DMS53 treated with DMSO at 0.1 percent for 48 hours (cell line): ENCODE measurements around the gene FILIP1L.

Source experiments
- DNase-seq: peaks from one replicate; lab custom pipeline; 2025; ENCODE audit not compliant: unreplicated experiment; lab: John Stamatoyannopoulos, UW

The FILIP1L gene

GRCh38 chr3:100125161-100125938 lies 11.0 kb upstream of the FILIP1L start:
- no peak for DNase-seq

- no peak for DNase-seq
These were observed 10.0 kb upstream of the FILIP1L start for GRCh38 chr3:100124201-100124761.

DNA sequence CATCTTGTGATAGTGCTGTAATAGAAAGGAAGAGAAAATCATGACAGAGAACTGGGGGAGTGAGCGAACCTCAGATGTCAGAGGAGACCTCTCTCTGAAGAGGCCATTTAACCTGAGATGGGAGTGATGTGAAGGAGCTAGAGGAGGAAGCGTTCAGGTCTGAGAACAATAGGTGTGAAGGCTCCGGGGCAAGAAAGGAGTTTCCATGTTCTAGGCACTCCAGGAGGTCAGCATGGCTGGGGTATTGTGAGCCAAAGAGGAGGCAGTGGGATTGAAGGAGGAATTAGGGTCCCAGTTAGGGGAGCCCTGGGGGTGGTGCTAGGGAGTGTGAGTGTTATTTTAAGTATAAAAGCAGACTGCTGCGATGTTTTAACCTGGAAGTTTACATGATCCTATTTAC lies 8.8 kb upstream of the FILIP1L start:
- no peak for DNase-seq

DNA sequence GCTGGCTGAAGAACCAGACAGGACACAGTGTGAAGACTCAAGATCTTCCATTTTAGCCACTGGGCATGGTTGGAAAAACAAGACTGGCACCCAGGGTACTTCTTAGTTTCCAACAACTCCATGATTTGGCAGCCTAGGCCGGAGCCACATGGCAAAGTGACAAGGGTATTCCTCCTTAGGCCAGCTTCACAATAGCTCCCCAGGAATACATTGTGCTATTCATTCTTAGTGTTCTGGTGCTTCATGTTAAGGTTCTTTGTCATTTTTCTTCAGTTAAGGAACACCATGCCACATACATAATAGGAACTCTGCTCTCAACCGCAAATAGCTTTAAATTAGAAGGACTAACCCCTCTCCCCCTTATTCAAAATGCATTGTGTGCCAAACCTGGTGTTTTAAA lies 8.0 kb upstream of the FILIP1L start:
- no peak for DNase-seq

GRCh38 chr3:100120693-100121092 lies 6.4 kb upstream of the FILIP1L start:
- DNase-seq = no peak

- no peak for DNase-seq
These were observed 5.7 kb upstream of the FILIP1L start for GRCh38 chr3:100120012-100120411.

GRCh38 chr3:100117093-100117492 lies 2.8 kb upstream of the FILIP1L start:
- DNase-seq = no peak

DNA sequence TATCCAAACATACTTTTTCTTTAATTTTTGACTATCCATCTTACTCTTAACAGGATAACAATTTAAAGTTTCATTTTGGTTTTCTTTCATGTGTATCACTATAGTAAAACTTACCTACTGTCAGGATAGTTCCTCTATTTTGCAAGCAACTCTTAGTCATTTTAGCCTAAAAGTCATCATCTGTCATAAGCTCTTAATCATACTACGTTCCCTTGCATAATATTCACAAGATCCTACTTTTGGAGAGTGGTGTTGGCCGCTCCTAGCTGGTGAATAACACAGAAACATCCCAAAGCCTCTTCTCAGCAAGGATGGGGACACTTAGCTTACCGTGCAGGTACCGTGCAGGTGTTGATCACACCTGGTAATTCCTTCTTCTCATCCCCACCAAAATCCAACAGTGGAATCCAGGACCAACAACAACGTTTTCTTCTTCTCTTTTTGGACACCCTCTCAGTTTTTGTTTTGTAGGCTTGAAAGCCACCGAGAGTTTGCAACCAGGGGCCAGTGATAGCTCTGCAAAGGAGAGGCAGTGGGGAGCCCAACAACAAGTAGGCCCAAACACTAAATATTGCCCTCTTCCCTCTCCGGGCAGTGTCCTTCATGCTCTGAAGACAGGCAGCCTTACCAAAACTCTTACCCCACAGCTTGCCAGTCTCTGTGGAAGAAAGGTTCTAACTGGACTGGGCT lies 433 bp downstream of the FILIP1L start:
- no peak for DNase-seq

GRCh38 chr3:100111728-100112127 lies 2.6 kb downstream of the FILIP1L start:
- no peak for DNase-seq

DNA sequence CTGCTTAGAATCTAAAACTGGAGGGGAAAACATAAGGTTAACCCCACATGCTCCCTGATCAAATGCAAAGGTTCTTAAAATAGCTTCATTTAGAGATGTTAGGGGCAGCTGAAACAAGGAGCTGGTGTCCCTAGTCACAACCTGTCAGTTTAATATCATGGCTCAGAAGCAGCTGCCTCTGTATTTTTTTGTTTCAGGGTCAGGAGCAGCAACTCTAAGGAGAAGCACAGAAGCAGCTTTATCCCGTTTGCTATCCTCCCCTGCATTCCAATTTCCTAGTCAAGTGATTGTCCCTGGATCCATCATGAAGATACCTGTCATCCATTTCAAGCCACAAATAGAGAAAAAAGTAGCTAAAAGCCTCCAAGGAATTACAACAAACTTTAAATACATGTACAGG lies 4.1 kb downstream of the FILIP1L start:
- DNase-seq = no peak

DNA sequence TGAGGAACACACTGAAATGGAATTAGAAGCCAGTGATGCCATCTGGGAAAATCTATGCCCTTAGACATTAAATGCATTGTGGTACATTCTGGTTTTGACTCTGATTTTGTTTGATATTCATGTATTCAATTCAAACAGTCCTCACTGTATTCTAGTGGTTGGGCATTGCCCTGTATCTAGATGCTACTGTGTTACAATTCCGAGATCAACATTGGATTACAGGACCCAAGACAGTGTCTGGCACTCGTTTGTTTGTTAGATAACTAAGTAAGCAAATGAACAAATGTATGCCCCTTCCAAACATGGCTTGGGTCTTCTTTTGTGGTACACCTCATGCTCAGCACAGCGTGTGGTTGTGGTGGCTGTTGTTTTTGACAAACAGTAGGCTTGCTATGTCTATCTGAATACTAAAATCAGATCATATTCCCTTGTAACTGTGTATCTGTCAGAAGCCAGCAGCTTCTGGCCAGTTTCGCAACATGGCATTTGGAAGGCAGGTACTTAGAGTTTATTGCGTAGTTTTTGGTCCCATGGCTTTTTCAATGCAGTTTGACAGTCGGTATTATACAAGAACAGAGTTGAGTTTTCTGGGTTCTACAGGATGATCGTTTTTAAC lies 5.7 kb downstream of the FILIP1L start:
- no peak for DNase-seq

GRCh38 chr3:100107221-100107814 lies 7.0 kb downstream of the FILIP1L start:
- no peak for DNase-seq

DNA sequence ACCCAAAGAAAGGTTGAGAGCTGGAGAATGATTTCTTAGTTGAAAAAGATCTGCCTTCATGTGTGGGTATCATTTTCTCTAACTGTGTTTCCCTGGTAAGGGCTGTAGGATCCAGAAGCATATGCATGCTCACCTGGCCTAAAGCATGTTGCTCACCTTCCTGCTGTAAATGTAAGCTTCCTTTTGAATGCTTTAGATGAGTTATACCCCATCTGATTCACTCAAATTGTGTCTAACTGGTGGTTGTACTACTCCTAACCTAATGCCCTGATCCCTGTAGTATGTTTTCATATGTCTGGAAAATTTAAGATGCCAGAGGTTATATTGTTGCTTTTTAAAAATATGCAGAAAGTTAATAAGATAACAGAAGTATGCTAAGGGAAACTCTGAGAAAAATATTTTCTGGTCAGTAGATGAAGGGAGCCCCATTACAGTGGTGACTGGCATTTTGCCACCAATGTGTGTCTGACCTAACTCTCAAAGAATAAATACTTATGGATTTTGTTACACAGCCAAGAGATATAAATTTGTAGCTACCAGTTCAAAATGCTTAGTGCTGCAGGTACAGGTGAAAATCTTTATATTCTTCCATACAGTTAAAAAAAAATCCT lies 7.7 kb downstream of the FILIP1L start:
- no peak for DNase-seq

- DNase-seq = no peak
These were observed 8.2 kb downstream of the FILIP1L start for GRCh38 chr3:100106094-100106493.

DNA sequence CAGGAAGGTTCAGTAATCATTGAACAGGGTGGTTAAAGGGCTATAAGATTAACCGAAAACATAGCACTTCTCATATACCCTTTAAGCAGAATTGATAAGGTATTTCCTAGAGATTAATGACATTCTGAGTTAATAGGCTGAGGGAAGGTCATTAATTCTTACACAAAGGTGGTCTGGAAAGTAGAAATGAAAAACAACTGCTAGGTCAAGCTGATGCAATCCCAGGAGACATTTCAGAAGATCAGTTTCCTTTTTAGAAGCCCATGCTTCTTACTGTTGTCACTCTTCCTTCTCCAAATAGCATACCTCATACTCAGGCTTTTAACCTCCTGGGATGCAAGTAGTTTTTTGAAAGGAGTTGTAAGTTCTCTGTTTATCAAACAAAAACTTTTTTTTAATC lies 8.8 kb downstream of the FILIP1L start:
- DNase-seq = no peak

- no peak for DNase-seq
These were observed 9.4 kb downstream of the FILIP1L start for GRCh38 chr3:100104817-100105413.

DNA sequence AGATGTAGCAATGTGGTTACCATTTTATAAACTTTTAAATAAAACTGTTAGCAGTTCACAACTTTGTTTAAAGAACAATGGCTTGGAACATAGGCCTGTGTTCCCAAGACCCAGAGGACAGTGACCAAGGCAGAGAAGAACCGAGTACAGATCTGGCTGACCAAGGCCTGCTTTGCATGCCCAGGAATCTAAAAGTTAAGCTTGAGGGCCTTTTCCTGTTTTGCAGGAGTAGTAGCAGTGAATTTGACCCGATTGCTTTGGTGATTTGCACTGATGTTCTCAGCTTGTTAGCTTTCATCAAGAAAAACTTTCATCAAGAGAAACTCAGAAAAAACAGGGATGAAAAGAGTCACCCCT lies 9.9 kb downstream of the FILIP1L start:
- DNase-seq = no peak

GRCh38 chr3:100103558-100104441 lies 10.5 kb downstream of the FILIP1L start:
- no peak for DNase-seq

DNA sequence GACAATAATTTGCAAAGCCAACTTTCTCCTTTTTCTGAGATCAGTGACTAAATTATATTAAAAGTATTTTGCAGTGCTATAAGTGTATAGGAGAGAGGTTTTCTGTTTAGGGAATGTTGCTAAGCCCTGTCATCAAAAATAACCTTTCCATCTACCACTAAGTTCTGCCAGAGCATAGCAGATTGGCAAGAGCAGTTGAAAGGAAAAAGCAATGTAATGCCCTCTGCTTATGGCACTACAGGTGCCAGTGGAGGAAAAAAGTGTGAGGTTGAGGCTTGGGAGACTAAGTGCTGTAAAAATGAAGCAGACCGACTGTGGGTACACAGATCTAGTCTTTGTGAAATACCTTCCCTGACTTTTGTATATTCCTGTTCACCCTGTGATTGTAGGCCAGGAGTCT lies 11.5 kb downstream of the FILIP1L start:
- no peak for DNase-seq

GRCh38 chr3:100100425-100100824 lies 13.9 kb downstream of the FILIP1L start:
- DNase-seq = no peak
